ENCODE results near the gene RNGTT.

GRCh38 chr6:88825856-88826255 is 137.6 kb downstream of the RNGTT start:
- TF ChIP-seq POLR2A (IDR thresholded peaks at IDR 0.05; ENCODE audit: low read depth, low read length): no peak
- no peak for TF ChIP-seq POLR2AphosphoS5 (IDR thresholded peaks at IDR 0.05; ENCODE audit: low read depth, low read length)
